Stimulated activated CD4-positive, alpha-beta T cell treated with anti-CD3 and anti-CD28 coated beads, Interleukin-15, amount 100 ng/mL, for 24 hours (primary cell): ENCODE data around the gene RNF187.

ENCODE experiments used
- DNase-seq: peaks from one replicate; pipeline ENCODE4 v3.0.0-alpha.2; 2020

RNF187 gene

DNA sequence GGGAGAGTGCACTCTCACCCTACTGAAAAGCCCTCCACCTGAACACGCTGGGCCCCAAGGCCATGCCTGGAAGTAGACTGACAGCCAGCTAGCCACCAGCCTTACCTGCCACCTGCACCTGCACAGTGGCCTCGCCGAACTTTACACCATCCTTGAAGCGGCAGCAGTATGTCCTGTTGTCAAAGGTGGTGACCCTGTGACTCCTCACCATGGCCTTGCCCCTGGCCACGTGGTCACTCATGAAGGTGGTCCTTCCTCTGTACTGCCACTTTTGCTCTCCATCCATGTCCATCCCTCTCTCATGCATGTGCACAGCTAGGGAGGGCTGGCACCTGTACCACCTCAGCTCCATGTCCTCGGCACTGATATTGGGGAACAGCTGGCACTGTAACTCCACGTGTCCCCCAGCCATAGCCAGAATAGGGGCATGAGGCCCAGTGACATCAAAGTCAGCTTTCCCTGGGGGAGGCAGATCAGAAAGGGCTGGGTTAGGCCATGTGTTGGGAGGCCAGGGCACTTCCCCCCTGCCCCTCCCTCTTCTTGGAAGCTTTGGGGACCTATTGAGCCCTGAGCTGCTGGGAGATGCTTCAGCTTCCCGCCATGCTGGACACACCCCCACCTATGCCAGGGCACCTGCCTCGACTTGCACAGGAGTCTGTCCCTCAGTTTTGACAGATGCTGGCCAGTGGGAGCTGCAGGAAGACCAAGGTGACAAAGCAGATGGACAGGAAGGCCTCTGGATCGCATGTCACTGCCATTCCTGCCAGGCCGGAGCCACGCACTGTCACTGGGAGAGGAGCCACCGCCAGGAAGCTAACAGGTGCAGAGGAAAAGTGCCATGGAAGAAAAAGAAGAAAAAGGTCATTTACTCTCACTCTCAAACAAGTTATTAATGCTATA is 24.6 kb downstream of the RNF187 start:
- DNase-seq, result no peak

DNA sequence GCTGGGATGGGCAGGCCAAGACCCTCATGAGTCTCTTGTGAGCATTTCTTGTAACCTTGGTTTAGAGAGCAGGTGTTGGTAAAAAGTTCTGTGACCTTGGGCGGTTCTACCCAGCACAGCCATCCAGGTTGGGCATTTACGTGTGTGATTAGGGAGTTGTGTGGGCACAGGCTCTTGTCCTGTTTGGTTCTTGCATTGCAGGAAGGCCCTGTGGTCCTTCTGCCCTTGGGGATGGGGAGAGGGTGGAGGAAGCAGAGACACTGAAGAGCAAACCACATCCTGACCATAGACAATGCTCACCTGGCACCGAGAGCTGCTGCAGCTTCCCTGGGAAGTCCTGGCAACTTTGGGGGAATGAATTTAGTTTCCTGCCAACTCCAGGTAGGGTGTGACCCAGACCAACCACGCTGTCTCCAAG is 25.6 kb downstream of the RNF187 start:
- DNase-seq, result no peak

GRCh38 chr1:228513236-228513900 is 26.2 kb downstream of the RNF187 start:
- no peak for DNase-seq

- DNase-seq, result no peak
These were observed 27.2 kb downstream of the RNF187 start for GRCh38 chr1:228514421-228514820.

DNA sequence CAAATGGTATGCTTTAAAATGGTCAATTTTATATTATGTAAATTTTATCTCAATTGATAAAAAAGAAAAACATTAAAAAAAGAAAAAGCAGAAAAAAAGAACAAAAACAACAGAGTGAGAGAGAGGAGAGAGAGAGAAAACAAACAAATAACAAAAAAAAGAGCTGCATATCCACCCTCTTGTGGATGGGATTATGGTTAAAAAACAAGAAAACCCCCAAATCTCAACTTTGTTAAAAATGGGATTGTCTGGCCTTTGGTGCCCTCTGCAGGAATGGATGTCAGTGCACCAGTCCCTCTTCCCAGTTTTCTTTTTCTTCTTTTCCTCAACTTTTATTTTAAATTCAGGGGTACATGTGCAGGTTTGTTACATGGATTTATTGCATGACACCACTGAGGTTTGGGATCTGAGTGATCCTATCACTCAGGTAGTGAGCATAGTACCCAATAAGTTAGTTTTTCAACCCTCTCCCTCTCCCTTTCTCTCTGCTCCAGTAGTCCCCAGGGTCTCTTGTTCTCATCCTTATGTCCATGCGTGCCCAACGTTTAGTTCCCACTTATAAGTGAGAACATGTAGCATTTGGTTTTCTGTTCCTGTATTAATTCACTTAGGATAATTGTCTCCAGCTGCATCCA is 28.1 kb downstream of the RNF187 start:
- DNase-seq, result peak; percentile 32

DNA sequence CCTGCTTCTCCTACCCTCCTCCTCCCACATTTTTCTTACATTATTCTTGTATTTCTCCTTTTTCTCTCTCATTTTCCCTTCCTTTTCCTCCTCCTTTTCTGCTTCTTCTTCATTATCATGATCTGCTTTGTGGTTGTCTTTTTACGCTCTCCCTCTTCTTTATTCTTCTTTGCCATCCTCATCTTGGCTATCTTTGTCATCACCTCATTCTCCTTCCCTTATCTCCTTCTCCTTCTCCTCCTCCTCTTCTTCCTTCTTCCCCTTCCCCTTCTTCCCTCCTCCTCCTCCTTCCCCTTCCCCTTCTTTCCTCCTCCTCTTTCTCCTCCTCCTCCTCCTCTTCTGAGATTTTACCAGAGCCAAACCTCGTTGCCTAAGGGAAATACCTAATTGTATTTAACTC is 30.5 kb downstream of the RNF187 start:
- DNase-seq, result no peak

DNA sequence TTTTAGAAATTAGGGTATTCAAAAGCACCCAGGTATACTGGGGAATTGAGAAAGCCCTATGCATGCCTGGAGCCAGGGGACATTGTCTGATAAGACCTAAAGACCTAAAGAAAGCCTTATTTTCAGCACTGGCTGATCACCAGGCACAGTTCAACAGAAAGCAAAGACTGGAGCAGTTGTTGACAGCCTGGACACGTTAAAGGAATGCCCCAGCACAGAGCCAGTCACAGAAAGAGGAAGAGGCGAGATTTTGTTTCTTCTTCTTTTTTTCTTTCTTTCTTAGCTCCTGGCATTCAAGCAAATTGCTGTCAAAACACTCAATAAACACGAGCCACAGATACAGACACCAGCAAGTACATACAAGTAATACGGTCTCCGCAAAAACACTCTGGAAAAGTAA is 40.4 kb downstream of the RNF187 start:
- DNase-seq, result no peak

GRCh38 chr1:228528612-228529011 is 41.4 kb downstream of the RNF187 start:
- DNase-seq, result no peak

DNA sequence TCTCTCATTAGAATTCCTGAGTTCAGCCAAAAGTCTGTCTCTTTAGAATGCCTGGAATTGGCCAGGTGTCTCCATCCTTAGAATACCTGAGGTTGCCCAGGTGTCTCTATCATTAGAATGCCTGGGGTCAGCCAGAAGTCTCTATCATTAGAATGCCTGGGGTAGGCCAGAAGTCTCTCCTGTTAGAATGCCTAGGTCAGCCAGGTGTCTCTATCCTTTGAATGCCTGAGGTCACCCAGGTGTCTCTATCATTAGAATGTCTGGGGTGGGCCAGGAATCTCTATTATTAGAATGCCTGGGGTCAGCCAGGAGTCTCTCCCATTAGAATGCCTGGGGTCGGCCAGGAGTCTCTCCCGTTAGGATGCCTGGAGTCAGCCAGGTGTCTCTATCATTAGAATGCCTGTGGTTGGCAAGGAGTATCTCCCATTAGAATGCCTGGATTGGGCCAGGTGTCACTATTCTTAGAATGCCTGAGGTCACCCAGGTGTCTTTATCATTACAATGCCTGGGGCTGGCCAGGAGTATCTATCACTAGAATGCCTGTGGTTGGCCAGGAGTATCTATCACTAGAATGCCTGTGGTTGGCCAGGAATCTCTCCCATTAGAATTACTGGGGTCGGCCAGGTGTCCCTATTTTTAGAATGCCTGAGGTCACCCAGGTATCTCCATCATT is 43.0 kb downstream of the RNF187 start:
- no peak for DNase-seq

DNA sequence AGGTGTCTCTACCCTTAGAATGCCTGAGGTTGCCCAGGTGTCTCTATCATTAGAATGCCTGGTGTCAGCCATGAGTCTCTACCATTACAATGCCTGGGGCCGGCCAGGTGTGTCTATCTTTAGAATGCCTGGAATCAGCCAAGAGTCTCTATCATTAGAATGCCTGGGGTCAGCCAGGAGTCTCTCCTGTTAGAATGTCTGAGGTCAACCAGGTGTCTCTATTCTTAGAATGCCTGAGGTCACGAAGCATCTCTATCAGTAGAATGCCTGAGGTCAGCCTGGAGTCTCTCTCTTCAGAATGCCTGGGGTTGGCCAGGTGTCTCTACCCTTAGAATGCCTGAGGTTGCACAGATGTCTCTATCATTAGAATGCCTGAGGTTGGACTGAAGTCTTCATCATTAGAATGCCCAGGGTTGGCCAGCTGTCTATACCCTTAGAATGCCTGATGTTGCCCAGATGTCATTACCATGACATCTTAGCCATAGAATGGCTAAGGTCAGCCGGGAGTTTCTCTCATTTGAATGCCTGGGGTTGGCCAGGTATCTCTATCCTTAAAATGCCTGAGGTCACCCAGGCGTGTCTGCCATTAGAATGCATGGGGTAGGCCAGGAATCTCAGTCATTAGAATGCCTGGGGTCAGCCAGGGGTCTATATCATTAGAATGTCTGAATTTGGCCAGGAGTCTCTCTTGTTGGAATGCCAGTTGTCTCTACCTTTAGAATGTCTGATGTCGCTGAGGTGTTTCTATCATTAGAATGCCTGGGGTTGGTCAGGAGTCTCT is 44.0 kb downstream of the RNF187 start:
- DNase-seq, result no peak

DNA sequence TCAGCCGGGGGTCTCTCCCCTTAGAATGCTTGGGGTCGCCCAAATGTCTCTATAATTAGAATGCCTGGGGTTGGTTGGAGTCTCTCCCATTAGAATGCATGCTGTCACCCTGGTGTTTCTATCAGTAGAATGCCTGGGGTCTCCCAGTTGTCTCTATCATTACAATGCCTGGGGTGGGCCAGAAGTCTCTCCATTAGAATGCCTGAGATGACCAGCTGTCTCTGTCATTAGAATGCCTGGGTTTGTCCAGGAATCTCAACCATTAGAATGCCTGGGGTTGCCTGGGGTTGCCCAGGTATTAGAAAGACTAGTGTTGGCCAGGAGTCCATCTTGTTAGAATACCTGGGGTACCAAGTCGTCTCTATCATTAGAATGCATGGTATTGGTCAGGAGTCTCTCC is 51.6 kb downstream of the RNF187 start:
- DNase-seq, result no peak

DNA sequence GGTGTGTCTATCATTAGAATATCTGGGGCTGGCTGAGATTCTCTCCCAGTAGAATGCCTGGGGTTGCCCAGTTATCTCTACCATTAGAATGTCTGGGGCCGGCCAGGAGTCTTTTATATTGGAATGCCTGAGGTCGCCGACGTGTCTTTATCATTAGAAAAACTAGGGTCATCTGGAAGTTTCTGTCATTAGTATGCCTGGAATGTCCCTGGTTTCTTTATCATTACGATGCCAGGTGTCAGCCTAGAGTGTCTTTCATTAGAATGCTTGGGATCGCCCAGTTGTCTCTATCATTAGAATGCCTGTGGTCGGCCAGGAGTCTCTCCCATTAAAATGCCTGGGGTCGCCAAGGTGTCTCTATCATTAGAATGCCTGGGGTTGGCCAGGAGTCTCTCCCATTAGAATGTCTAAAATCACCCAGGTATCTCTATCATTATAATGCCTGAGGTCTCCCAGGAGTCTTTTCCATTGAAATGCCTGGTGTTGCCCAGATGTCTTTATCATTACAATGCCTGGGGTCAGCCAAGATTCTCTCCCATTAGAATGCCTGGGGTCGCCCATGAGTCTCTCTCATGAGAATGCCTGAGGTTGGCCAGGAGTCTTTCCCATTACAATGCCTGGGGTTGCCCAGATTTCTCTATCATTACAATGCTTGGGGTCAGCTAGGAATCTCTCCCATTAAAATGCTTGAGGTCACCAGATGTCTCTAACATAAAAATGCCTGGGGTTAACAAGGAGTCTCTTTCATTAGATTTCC is 53.2 kb downstream of the RNF187 start:
- DNase-seq, result no peak

- no peak for DNase-seq
These were observed 54.5 kb downstream of the RNF187 start for GRCh38 chr1:228541725-228542124.

DNA sequence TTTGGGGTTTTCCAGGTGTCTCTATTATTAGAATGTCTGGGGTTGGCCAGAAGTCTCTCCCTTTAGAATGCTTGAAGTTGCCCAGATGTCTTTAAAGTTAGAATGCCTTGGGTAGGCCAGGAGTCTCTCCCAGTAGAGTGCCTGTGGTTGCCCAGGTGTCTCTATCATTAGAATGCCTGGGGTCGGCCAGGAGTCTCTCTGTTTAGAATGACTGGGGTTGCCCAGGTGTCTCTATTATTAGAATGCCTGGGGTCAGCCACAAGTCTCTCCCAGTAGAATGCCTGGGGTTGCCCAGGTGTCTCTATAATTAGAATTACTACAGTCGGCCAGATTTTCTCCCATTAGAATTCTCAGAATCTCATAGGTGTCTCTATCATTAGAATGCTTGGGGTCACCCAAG is 55.2 kb downstream of the RNF187 start:
- no peak for DNase-seq

DNA sequence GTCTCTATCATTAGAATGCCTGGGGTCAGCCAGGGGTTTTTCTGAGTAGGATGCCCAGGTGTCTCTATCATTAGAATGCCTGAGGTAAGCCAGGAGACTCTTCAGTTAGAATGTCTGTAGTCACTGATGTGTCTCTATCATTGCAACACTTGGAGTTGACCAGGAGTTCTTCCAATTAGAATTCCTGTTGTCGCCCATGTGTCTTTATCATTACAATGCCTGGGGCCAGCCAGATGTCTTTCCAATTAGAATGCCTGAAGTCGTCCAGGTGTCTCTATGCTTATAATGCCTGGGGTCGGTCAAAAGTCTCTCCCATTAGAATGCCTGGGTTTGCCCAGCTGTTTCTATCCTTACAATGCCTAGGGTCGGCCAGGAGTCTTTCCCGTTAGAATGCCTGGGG is 55.8 kb downstream of the RNF187 start:
- no peak for DNase-seq

GRCh38 chr1:228543396-228543795 is 56.2 kb downstream of the RNF187 start:
- no peak for DNase-seq

DNA sequence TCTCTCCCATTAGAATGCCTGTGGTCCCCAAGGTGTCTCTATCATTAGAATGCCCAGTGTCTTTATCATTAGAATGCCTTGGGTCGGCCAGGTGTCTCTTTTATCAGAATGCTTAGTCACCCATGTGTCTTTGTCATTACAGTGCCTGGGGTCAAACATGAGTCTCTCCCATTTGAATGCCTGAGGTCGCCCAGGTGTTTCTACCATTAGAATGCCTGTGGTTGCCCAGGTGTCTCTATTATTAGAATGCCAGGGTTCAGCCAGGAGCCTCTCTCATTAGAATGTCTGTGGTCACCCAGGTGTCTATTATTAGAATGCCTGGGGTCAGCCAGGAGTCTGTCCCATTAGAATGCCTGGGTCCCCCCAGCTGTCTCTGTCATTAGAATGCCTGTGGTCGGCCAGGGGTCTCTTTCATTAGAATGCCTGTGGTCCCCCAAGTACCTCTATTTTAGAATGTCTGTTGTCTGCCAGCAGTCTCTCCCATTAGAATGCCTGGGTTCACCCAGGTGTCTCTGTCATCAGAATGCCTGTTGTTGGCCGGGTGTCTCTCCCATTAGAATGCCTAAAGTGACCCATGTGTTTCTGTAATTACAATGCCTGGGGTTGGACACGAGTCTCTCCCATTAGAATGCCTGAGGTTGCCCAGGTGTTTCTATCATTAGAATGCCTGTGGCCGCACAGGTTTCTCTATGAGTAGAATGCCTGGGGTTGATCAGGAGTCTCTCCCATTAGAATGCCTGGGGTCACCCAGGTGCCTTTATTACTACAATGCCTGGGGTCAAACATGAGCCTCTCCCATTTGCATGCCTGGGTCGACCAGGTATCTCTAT is 57.1 kb downstream of the RNF187 start:
- DNase-seq, result no peak

- DNase-seq, result no peak
These were observed 57.9 kb downstream of the RNF187 start for GRCh38 chr1:228544921-228545591.
